Transverse colon (tissue), 4 donors: ENCODE data around the gene CRADD. TPM values are rescaled to one million over a fixed set of nuclear protein-coding genes. Genes with fewer than 3 reads are reported as not detected.
A peak's percentile ranks its signal among the peaks of the same experiment; 100 is the strongest.

ENCODE experiments used
- DNase-seq: peaks from one replicate; pipeline ENCODE4 v3.0.0-alpha.2; 2019
- H3K27ac ChIP-seq, 4 donors: fragments of 200-600 bp; sonication (generic); 2 replicates each; pipeline ENCODE4 v1.5.1; 2016 to 2018; ENCODE audit warnings: inconsistent platforms in 4 of 4
- H3K27me3 ChIP-seq: fragments of 200-600 bp; sonication (generic); 2 replicates; pipeline ENCODE4 v1.5.1; 2017; ENCODE audit warnings: inconsistent platforms
- H3K36me3 ChIP-seq, 4 donors: fragments of 200-600 bp; sonication (generic); 2 replicates each; pipeline ENCODE4 v1.5.1; 2017 to 2019; ENCODE audit warnings: inconsistent platforms in 4 of 4
- H3K4me1 ChIP-seq, 4 donors: fragments of 200-600 bp; sonication (generic); 2 replicates each; pipeline ENCODE4 v1.5.1; 2017 to 2020; ENCODE audit warnings: inconsistent platforms in 4 of 4
- H3K4me3 ChIP-seq, 4 donors: fragments of 200-600 bp; sonication (generic); 1 replicate in 1 of 4; 2 replicates in 3 of 4; pipeline versions ENCODE4 v1.5.1 to v1.6.1; 2017 to 2019; ENCODE audit warnings: inconsistent platforms in 4 of 4
- H3K9me3 ChIP-seq, 2 donors: fragments of 200-600 bp; sonication (generic); 2 replicates each; pipeline ENCODE4 v1.5.1; 2017 to 2019; ENCODE audit warnings: inconsistent platforms in 2 of 2
- EP300 ChIP-seq: sonication (generic); formaldehyde crosslinking; IDR thresholded peaks from one replicate; pipeline ENCODE4 v1.6.1; 2017; ENCODE audit warnings: antibody characterized with exemption, low read depth
- POLR2A ChIP-seq: fragments of 450-650 bp; IDR thresholded peaks from one replicate; pipeline ENCODE4 v1.6.1; 2016; ENCODE audit warnings: antibody characterized with exemption, mild to moderate bottlenecking, moderate library complexity
- POLR2AphosphoS5 ChIP-seq, 3 donors: sonication (generic); formaldehyde crosslinking; IDR thresholded peaks; one replicate each; pipeline ENCODE4 v1.6.1; 2016; ENCODE audit warnings: antibody characterized with exemption in 3 of 3
- WGBS, 2 donors: methylation state at CpG; one replicate each; pipeline ENCODE4 v1.1.5; 2018; ENCODE audit warnings: low coverage in 1 of 2; 5-methylcytosine and 5-hydroxymethylcytosine counted together
- in situ Hi-C, 4 donors: fragments of 200-750 bp; cut with MboI; loops; one replicate each; pipeline versions ENCODE4 v1.15.0 to v1.15.1; 2017; ENCODE audit warnings: low sequenced_read_pairs in 3 of 4, low pct_ligation_motif_present in 1 of 4, low pct_unique_long_range_greater_than_20kb in 1 of 4
- intact Hi-C: fragments of 100-400 bp; cut with DNase I; formaldehyde crosslinking; loops from one replicate; pipeline ENCODE4 v1.15.1; 2023; ENCODE audit warnings: low total_unique reads
- total RNA-seq, 4 donors: library from RNA; depleted of rRNA; stranded (reverse); fragments of >200 nt; gene quantifications; one replicate each; pipeline ENCODE4 v1.1.0, GENCODE V29; 2016
- TF ChIP-seq, protein P1 (sequence below), 5 experiments: fragments of 200-600 bp in 3 of 5; fragments of 450-650 bp in 2 of 5; sonication (generic) in 3 of 5; IDR thresholded peaks; 1 replicate in 2 of 5; 2 replicates in 3 of 5; pipeline ENCODE4 v1.5.1; 2016 to 2017; ENCODE audit warnings: antibody characterized with exemption in 5 of 5, inconsistent platforms in 3 of 5, mild to moderate bottlenecking in 2 of 5, moderate library complexity in 1 of 5

Gene CRADD
- total RNA-seq, 4 donors from 2014 or later, result 45.6 to 59.3 (median 56.3) TPM

DNA sequence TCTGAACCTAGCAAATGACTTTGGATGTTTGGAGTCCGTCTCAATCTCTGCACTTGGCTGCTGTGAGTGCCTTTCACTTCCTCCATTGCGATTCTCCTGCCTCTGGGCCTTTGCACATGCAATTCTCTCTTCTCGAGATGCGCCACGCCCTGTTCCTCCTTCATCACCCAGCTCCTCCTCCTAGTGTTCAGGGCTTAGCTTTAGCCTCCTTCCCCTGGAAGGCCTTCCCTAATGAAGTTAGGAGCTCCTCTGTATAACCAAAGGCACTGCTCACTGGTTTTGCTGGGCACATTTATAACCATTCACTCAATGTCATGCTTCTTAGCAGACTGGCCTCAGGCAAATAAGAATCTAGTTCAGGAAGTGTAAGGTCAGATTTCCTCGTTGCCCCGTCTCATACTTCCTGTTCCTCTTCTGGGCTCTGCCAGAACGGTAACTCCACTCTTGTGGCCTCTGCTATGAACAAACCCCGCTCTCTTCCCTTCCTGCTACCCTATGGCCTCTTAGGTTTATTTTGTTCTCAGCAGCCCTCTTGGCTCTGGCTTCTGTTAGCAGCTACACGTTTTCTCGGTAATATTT is 171.4 kb downstream of the CRADD start:
- H3K27me3 ChIP-seq, result no peaks in the 10 kb centered on the region
- no peaks in the 10 kb centered on the region for H3K9me3 ChIP-seq
- peak; percentile 21 for DNase-seq
- WGBS, 2 donors, result 70 to 72% methylated on average over 7 to 11 of the region's 11 CpGs
- H3K36me3 ChIP-seq, result no peaks in the 10 kb centered on the region
- H3K27ac ChIP-seq, result peak overlapping the region in 2 of 4 donors; percentile 23 to 53
- H3K4me3 ChIP-seq, result no peak overlapping the region
- intact Hi-C loops, result no loop called here
- TF ChIP-seq, protein P1, sequence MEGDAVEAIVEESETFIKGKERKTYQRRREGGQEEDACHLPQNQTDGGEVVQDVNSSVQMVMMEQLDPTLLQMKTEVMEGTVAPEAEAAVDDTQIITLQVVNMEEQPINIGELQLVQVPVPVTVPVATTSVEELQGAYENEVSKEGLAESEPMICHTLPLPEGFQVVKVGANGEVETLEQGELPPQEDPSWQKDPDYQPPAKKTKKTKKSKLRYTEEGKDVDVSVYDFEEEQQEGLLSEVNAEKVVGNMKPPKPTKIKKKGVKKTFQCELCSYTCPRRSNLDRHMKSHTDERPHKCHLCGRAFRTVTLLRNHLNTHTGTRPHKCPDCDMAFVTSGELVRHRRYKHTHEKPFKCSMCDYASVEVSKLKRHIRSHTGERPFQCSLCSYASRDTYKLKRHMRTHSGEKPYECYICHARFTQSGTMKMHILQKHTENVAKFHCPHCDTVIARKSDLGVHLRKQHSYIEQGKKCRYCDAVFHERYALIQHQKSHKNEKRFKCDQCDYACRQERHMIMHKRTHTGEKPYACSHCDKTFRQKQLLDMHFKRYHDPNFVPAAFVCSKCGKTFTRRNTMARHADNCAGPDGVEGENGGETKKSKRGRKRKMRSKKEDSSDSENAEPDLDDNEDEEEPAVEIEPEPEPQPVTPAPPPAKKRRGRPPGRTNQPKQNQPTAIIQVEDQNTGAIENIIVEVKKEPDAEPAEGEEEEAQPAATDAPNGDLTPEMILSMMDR (IDR thresholded peaks at IDR 0.05), result no peak
- TF ChIP-seq EP300, result no peak
- TF ChIP-seq POLR2A, result no peak
- TF ChIP-seq POLR2AphosphoS5 (IDR thresholded peaks at IDR 0.05), result no peak
- in situ Hi-C loops, result no loop called here
- peaks cover 0 to 17% (median 7%) of the 10 kb centered on the region in 4 donors for H3K4me1 ChIP-seq

DNA sequence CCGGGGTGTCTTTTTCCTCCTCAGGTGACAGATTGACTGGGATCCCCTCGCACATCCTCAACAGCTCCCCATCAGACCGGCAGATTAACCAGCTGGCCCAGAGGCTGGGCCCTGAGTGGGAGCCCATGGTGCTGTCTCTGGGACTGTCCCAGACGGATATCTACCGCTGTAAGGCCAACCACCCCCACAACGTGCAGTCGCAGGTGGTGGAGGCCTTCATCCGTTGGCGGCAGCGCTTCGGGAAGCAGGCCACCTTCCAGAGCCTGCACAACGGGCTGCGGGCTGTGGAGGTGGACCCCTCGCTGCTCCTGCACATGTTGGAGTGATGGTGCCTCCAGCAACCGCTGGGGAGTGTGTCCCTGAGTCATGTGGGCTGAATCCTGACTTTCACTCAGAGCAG is 172.8 kb downstream of the CRADD start:
- peak overlapping the region in 2 of 4 donors; percentile 20 to 31 for H3K27ac ChIP-seq
- no peaks in the 10 kb centered on the region for H3K9me3 ChIP-seq
- H3K36me3 ChIP-seq, result no peaks in the 10 kb centered on the region
- peaks cover 0 to 17% (median 7%) of the 10 kb centered on the region in 4 donors for H3K4me1 ChIP-seq
- WGBS, 2 donors, result 97 to 100% methylated on average over 1 to 12 of the region's 15 CpGs
- no peaks in the 10 kb centered on the region for H3K27me3 ChIP-seq
- in situ Hi-C loops, result no loop called here
- H3K4me3 ChIP-seq, result no peak overlapping the region
- intact Hi-C loops, result no loop called here
- TF ChIP-seq POLR2AphosphoS5 (IDR thresholded peaks at IDR 0.05) (no peak), POLR2A (no peak), EP300 (no peak)
- TF ChIP-seq, protein P1 (IDR thresholded peaks at IDR 0.05), result no peak
- DNase-seq, result no peak

DNA sequence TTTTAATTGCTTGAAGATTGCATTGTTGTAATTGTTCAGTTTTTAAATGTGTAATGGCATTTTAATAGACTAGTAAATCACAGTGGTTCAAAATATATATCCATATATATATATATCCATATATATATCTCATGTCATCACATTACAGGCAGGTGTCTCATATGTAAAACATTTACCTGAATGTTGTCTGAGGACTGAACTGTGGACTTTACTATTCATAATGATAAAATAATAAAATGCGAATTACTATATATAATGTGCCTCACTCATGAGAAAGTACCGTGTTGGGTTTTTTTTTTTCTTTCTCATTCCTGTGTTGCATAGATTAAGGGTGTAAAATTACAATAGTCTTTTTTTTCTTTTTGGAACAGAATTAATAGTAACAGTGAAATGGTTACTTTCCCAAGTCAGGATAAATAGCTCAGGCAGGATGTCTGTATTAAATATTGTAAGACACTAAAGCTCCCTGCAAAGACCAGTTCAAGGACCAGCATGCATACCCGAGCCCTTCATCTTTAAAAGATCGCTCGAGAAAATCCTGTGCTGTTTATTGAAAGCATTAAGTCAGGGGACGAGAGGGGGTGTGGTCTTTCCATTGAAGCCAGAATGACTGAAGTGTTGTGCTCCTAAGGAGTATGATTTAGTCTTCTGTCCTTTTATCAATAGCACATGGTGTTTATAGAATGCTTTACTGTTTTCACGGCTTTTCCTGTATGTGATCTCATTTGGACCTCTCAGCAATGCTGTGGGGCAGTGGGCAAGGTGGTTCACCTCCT is 173.5 kb downstream of the CRADD start:
- Histone ChIP-seq H3K4me1 (peaks cover 0 to 17% (median 7%) of the 10 kb centered on the region in 4 donors), H3K4me3 (no peak overlapping the region), H3K9me3 (no peaks in the 10 kb centered on the region), H3K27ac (peak overlapping the region in 3 of 4 donors; percentile 49), H3K27me3 (no peaks in the 10 kb centered on the region), H3K36me3 (no peaks in the 10 kb centered on the region)
- in situ Hi-C loops, result no loop called here
- no peak for DNase-seq
- TF ChIP-seq POLR2A, result no peak
- TF ChIP-seq EP300, result no peak
- no peak for TF ChIP-seq POLR2AphosphoS5 (IDR thresholded peaks at IDR 0.05)
- TF ChIP-seq, protein P1 (IDR thresholded peaks at IDR 0.05), result no peak
- intact Hi-C loops, result no loop called here
- WGBS, 2 donors, result 59 to 71% methylated on average over 7 of the region's 7 CpGs

DNA sequence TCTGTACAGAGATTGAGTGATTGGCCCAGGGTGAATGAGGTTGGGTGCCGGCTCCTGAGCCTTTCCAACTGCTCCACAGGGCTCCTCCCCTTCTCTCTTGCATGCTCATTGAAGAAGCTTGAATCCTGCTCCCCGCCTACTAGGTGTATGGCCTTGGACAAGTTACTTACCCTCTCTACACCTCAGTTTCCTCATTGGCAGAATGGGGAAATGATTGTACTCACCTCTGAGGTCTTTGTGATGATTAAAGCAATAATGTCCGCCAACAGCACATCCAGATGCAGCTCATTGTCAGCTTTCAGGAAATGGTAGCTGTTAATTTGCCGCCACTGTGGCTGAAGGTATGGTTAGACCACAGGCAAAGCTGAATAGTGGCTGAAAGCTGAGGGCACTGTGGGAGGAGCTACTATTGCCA is 174.1 kb downstream of the CRADD start:
- in situ Hi-C loops, result no loop called here
- H3K27me3 ChIP-seq, result no peaks in the 10 kb centered on the region
- intact Hi-C loops, result no loop called here
- H3K4me3 ChIP-seq, result no peak overlapping the region
- TF ChIP-seq POLR2AphosphoS5 (IDR thresholded peaks at IDR 0.05), result no peak
- no peak for TF ChIP-seq POLR2A
- TF ChIP-seq, protein P1 (IDR thresholded peaks at IDR 0.05), result no peak
- no peak for TF ChIP-seq EP300
- peak; percentile 26 for DNase-seq
- 49 to 65% methylated on average over 4 of the region's 4 CpGs for WGBS, 2 donors
- no peaks in the 10 kb centered on the region for H3K36me3 ChIP-seq
- no peaks in the 10 kb centered on the region for H3K9me3 ChIP-seq
- peaks cover 0 to 17% (median 7%) of the 10 kb centered on the region in 4 donors for H3K4me1 ChIP-seq
- H3K27ac ChIP-seq, result peak overlapping the region in 3 of 4 donors; percentile 49
